Activated naive CD4-positive, alpha-beta T cell (primary cell): ENCODE measurements around the gene ZFP42.
"Not testable (repeated sequence)": the region's sequence is repeated elsewhere in the genome, so short reads cannot be mapped to it uniquely, and the experiment has no call there.

ENCODE experiments used
- DNase-seq, 4 experiments: peaks; one replicate each; lab custom pipeline; 2025; lab: John Stamatoyannopoulos, UW

Gene ZFP42

GRCh38 chr4:187995322-187996207 is at the start of gene ZFP42:
Gene ZFP42 (plus strand): TSS chr4:187995771. CDS start chr4:188002808, 7,037 bp downstream.
- no peak for DNase-seq

DNA sequence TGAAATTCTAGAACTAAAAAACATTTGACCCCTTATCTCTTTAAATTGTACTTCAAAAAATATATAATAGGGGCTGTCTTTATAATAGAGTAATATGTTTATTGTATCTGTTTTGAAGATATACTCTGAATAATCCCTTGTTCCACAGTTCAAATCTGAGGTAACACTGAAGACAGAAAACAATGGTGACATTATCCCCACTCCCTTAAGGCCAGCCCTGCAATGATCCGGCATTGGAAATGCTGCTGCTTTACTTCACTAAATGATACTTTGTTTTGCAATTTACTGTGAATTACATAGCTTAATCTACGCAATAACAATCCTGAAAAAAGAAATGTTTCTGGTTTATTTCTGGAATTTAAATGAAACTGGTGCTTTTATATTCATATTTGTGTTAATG is 34.4 kb upstream of the ZFP42 start:
- DNase-seq = no peak

DNA sequence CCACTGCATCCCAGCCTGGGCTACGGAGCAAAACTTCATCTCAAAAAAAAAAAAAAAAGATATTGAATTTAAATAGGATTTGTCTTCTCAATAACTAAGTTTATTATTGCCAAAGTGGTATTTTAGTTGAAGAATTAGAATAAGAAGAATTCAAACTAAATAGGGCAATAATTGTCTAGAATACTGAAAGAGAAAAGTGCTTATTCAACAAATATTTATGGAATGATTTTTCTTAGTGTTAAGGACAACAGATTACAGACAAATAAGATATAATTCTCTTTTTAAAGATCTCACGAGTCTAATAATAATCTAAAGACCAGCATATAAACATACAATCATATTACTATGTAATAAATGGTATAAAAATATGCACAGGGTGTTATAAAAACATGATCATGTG is 33.6 kb upstream of the ZFP42 start:
- DNase-seq = no peak

GRCh38 chr4:187962926-187963325 is 32.6 kb upstream of the ZFP42 start:
- DNase-seq = no peak

DNA sequence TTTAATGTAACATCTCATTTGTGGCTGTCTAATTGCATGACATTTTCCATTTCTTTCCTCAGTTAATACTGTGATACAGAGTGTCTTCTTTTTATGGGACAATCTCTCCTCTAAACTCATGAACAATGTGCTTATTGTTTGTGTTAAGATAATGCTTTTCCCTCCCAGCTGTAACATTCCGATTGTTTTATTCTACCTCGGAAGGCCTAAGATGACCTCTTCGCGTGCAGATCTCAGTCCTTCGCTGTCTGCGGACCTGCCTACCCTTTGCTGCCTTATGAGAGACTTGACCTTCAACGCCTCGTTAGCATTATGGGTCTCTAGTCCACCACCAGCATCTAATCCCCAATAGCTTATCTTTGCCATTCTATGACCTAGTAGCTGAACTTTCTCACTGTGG is 29.8 kb upstream of the ZFP42 start:
- no peak for DNase-seq

DNA sequence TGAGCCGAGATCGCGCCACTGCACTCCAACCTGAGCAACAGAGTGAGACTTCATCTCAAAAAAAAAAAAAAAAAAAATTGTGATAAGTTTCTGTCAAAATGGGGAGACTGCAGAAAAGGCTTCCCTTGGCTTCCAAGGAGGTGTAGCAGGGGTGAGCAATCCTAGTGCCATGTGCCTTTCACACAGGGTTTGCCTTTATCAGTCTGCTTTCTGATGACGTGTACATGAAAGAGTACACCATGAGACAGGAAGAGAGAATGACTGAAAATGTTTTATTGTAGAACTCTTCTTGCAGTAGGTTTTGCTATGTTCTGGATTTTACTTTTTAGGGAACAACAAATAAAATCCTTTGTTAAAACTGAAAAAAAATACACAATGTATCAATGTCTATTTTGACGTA is 23.4 kb upstream of the ZFP42 start:
- no peak for DNase-seq

DNA sequence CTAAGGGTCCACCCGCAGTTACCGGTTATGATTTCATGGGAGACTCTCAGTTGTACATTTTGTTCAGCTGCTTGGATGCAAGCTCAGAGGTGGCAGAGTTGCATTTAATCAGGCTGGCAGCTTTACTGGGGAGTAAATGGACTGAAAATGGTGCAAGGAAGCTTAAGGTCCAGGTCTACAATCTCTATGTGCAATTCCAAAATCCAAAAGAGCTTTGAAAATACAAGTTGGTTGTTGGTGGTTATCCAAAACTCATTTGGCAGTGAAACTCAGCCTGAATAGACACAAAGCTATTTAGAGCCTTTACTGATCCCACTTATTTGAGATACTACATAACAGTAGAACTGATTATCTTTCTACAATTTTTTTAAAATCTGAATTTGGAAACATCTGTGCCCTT is 11.8 kb upstream of the ZFP42 start:
- no peak for DNase-seq

DNA sequence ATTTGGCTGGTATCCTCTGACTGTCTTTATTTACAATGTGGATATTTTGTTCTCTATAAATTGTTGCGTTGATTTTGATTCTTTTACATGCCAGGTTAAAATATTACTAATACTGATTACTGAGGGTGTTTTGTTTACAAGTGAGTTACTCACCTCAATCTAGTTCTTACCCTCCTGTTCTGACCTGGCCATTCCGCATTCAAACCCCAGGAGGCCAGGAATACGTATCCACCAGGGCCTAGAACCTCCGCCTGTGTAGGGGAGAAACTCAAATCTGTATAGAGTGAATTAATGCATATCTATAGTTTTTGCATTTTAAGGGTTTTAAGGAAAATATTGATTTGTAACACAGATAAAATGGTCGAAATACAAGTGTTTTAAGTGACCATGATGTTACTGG is 2.6 kb upstream of the ZFP42 start:
- DNase-seq = no peak

DNA sequence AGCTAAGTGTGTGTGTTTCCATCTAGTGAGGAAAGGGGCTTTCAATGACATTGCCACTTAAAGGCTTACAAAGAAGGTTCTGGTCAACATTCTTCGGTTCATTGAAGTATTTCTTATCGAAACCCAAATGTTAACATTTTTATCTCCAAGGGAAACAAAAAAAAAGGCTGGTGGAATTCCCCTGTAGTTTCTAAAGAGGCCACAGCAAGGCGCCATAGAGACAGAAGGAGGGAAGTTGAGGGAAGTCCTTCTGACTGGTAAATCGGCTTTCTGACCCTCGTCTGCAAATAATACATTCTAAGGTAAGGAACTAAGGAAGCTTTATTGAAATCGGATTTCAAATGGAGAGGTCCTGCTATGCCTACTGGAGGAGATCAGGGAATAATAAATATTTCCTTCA is 1.7 kb upstream of the ZFP42 start:
- no peak for DNase-seq

- no peak for DNase-seq
These were observed 1.1 kb downstream of the ZFP42 start for GRCh38 chr4:187996502-187997177.

GRCh38 chr4:187997991-187998390 is 2.4 kb downstream of the ZFP42 start:
- not testable (repeated sequence) for DNase-seq

DNA sequence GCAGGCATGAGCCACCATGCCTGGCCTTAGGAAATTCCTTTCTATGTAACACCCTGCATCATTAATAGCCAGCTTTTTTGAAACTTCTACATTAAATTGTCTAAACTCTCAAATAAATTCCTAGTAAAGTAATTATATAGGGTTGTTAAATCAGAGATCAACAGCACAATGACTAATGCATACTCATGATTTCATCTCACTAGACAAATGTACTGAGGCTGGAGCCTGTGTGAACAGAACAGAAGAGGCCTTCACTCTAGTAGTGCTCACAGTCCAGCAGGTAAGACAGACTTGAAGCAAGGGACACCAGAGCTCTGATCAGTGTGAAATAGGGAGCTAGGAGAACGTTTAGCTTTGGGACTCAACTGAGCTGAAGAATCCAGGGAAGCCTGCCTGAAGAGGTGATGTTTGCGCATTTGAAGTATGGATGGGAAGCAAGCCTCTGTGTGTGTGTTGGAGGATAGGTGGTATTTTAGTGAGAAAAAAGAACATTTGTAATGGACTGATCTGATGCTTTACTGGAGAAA is 3.9 kb downstream of the ZFP42 start:
- DNase-seq = no peak

DNA sequence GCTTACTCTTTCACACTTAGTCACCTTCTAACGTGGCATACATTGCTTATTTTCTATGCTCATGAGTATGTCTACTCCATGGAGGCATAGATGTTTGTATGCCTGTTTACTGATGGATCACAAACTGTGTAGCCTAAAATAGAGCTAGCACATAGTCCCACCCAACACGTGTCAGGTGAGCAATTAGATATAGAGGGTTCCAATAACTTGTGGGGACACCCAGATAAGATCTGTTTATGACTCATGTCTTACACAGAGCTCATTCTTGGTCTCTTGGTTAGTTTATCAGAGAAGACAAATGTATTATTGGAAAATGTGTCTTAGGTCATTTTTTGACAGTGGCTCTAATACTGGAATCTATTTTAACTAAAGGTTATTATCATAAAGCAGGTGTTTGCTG is 6.8 kb downstream of the ZFP42 start:
- no peak for DNase-seq

GRCh38 chr4:188002751-188003150 is 7.2 kb downstream of the ZFP42 start:
- no peak for DNase-seq

DNA sequence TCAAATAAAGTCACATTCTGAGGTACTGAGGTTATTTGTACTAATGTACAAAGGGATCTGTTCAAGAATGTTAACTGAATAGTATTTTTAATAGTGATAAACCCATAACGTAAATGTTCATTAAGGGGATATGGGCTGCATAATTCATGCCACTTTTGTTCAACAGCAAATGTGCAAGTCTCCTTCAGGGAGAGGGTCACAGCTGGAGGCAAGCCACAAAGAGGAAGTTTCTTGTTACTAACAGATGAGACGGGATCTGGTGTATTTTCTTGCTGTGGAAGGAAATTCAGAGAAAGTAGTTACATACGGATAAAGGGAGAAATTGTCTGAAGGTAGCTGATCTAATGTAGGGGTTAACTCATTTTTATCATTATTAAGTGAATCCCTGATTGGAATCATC is 10.0 kb downstream of the ZFP42 start:
- DNase-seq = no peak

DNA sequence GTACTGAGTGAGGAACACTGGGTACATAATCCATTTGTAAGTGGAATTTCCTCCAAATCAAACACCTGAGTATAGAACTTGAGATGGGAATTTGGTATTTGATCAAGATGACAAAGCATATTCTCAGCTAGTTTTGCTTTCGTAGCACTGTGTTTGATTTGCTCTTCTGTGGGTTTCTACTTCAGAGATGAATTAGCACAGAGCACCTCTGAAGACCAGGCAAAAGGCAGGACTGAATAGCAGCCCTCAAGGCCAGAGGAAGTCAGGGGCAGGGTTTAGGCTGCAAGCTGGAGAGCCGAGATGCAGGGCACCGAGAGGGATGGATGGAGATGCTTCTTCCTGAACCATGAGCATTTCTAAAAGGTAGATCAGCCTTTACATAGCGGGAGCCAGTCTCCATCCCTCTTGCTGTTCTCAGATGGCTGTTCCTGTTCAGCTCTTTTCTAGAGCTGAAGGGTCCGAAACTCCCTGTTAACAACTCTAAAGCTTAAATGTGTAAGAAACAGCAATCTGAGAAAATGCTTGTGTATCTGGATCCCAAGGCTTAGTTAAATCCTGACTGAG is 10.8 kb downstream of the ZFP42 start:
- no peak for DNase-seq

GRCh38 chr4:188008377-188008776 is 12.8 kb downstream of the ZFP42 start:
- no peak for DNase-seq

DNA sequence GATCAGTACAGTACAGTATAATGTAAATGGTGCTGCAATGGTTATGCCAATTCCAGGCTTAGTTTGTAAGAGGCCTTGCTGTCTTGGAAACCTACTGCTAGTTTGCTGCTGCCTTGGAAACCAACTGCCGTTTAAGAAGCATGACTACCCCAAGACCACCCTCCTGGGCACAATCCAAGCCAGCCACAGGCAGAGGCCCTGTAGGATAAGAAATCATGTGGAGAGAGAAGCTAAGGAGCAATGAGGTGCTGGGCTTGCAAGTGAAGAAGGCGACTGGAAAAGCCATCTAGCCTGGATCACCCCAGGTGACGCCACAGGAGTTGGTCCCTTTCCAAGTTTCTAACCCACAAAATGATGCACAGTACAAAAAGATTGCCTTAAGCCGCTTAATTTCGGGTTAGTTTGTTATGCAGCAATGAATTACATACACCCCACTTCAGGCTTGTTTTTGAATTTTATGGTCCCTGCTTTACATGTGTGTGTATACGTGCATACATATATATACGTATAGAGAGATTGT is 16.9 kb downstream of the ZFP42 start:
- DNase-seq = no peak

GRCh38 chr4:188015025-188015940 is 19.7 kb downstream of the ZFP42 start:
- no peak for DNase-seq

GRCh38 chr4:188016754-188017153 is 21.2 kb downstream of the ZFP42 start:
- DNase-seq = no peak

- DNase-seq = no peak
These were observed 22.7 kb downstream of the ZFP42 start for GRCh38 chr4:188018262-188018661.
